Measurements from ENCODE around the gene ATP1B2.

DNA sequence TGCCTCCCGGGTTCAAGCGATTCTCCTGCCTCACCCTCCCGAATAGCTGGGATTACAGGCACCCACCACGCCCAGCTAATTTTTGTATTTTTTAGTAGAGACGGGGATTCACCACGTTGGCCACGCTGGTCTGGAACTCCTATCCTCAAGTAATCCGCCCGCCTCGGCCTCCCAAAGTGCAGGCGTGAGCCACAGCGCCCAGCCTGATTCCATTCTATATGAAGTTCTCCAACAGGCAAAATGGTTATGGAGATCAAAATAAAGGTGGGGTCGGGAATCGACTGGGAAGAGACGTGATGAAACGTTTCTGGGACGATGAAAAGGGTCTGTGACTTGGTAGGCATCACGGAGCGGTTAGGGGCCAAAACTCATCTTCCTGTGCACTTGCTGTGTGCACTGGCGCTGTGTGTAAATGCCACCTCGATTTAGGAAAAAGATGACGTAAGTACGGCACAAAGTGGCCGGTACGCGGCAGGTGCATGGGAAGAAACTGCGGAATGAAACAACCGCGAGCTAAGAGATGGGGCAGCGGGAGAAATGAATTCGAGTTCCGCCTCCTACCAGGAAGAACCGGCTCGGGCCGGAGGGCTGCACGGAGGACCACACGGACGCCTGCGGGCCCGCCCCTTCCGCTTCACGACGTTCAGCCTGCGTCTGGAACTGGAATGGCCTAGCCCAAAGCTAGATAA is 35.0 kb downstream of the ATP1B2 start:
- TF ChIP-seq RXRA (IDR thresholded peaks at IDR 0.05; ENCODE audit: insufficient read depth, low read depth, low read length) (no peak), JUN (IDR thresholded peaks at IDR 0.05; ENCODE audit: low read depth, low read length) (peak; percentile 86), RFX5 (IDR thresholded peaks at IDR 0.05; ENCODE audit: borderline replicate concordance, low read depth, low read length) (no peak), CBX5 (IDR thresholded peaks at IDR 0.05; ENCODE audit: low read depth, low read length) (no peak), CEBPB (IDR thresholded peaks at IDR 0.05; ENCODE audit: low read depth, low read length) (peak; percentile 48; the same call in 1 of the 2 replicates), POLR2A (IDR thresholded peaks at IDR 0.05; ENCODE audit: control extremely low read depth in 1 of 2, low read depth in 2 of 2, low read length in 2 of 2) (peak; percentile 77 to 82; a peak in 2 of 3 replicates), POU5F1 (IDR thresholded peaks at IDR 0.05; ENCODE audit: low read depth, low read length) (no peak), ZNF274 (IDR thresholded peaks at IDR 0.05; ENCODE audit: borderline replicate concordance, extremely low read depth, low read length) (no peak), SP2 (IDR thresholded peaks at IDR 0.05; ENCODE audit: low read length) (no peak), SIRT6 (IDR thresholded peaks at IDR 0.05; ENCODE audit: low read length) (no peak)
- TF ChIP-seq, protein P1, sequence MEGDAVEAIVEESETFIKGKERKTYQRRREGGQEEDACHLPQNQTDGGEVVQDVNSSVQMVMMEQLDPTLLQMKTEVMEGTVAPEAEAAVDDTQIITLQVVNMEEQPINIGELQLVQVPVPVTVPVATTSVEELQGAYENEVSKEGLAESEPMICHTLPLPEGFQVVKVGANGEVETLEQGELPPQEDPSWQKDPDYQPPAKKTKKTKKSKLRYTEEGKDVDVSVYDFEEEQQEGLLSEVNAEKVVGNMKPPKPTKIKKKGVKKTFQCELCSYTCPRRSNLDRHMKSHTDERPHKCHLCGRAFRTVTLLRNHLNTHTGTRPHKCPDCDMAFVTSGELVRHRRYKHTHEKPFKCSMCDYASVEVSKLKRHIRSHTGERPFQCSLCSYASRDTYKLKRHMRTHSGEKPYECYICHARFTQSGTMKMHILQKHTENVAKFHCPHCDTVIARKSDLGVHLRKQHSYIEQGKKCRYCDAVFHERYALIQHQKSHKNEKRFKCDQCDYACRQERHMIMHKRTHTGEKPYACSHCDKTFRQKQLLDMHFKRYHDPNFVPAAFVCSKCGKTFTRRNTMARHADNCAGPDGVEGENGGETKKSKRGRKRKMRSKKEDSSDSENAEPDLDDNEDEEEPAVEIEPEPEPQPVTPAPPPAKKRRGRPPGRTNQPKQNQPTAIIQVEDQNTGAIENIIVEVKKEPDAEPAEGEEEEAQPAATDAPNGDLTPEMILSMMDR (IDR thresholded peaks at IDR 0.05; ENCODE audit: control extremely low read depth in 1 of 3, insufficient read depth in 1 of 3, low read depth in 1 of 3, low read length in 3 of 3): no peak
- TF ChIP-seq, protein P2, sequence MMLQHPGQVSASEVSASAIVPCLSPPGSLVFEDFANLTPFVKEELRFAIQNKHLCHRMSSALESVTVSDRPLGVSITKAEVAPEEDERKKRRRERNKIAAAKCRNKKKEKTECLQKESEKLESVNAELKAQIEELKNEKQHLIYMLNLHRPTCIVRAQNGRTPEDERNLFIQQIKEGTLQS (IDR thresholded peaks at IDR 0.05; ENCODE audit: insufficient read depth, low read depth, low read length): no peak

Measured in H1 (cell line).